GM12878 (cell line): ENCODE measurements around the gene CCDC181. TPM values are rescaled to one million over a fixed set of nuclear protein-coding genes. Genes with fewer than 3 reads are reported as not detected.

Experiments used
- ATAC-seq: fragments of 200-7000 bp; cut with Tn5 transposase; 3 replicates; pipeline ENCODE4 v1.9.1; 2020; ENCODE audit warnings: mild to moderate bottlenecking, moderate library complexity
- BruUV-seq: library from RNA; stranded (reverse); fragments of 400-500 nt; replicated peaks from 2 replicates; lab custom pipeline; 2021; lab: Mats Ljungman, UMichigan
- CTCF ChIA-PET: fragments of 300-600 bp; sonication (Branson Sonifier 250); formaldehyde crosslinking; extraction: SDS; loops from one replicate; lab custom pipeline; 2021; ENCODE audit warnings: inconsistent platforms; lab: Yijun Ruan, JAX
- POLR2A ChIA-PET: fragments of 350-600 bp; formaldehyde crosslinking; extraction: SDS; loops from one replicate; lab custom pipeline; 2021; ENCODE audit warnings: inconsistent platforms; lab: Charles Lee
- RAD21 ChIA-PET: fragments of 300-600 bp; sonication (Branson Sonifier 250); formaldehyde crosslinking; loops from one replicate; lab custom pipeline; 2023; ENCODE audit warnings: antibody characterized with exemption; ENCODE audit not compliant: unreplicated experiment; lab: Charles Lee
- SMC1A ChIA-PET: fragments of 300-600 bp; sonication (Branson Sonifier 250); formaldehyde crosslinking; loops from one replicate; lab custom pipeline; 2023; ENCODE audit not compliant: unreplicated experiment, uncharacterized antibody; lab: Charles Lee
- DNase-seq: peaks from one replicate; pipeline ENCODE4 v3.0.0-alpha.2; 2011; ENCODE audit warnings: low read depth, low spot score
- FAIRE-seq: peaks from 3 replicates; lab custom pipeline; 2011; peaks lifted over from hg19 to GRCh38; lab: Jason Lieb, UNC
- H2AFZ ChIP-seq: 2 replicates; pipeline ENCODE4 v1.6.0; 2011; ENCODE audit warnings: low read depth, low read length, control low read depth; ENCODE audit not compliant: control insufficient read depth
- H3K27ac ChIP-seq: 2 replicates; pipeline ENCODE4 v1.5.1; 2011; ENCODE audit warnings: control low read depth; ENCODE audit not compliant: control insufficient read depth, insufficient read depth
- H3K27me3 ChIP-seq, 2 experiments: replicated peaks in 1 of 2; 2 replicates each; pipeline versions ENCODE4 v1.6.0 to v1.6.1; 2011; ENCODE audit warnings: low read length in 1 of 2; ENCODE audit not compliant: control insufficient read depth in 2 of 2, insufficient read depth in 2 of 2
- H3K36me3 ChIP-seq, 2 experiments: 2 replicates each; pipeline ENCODE4 v1.5.1; 2011; ENCODE audit warnings: low read length in 1 of 2; ENCODE audit not compliant: control insufficient read depth in 2 of 2, insufficient read depth in 2 of 2
- H3K4me1 ChIP-seq: 2 replicates; pipeline ENCODE4 v1.6.1; 2011; ENCODE audit warnings: mild to moderate bottlenecking, low read length, moderate library complexity, mixed read lengths; ENCODE audit not compliant: control insufficient read depth, insufficient read depth
- H3K4me2 ChIP-seq: 2 replicates; pipeline ENCODE4 v1.6.0; 2011; ENCODE audit warnings: control low read depth; ENCODE audit not compliant: control insufficient read depth, insufficient read depth
- H3K4me3 ChIP-seq: fragments of 200-600 bp; sonication (generic); 2 replicates; pipeline ENCODE4 v1.5.1; 2016
- H3K79me2 ChIP-seq: 2 replicates; pipeline ENCODE4 v1.6.0; 2011; ENCODE audit warnings: low read length; ENCODE audit not compliant: control insufficient read depth, insufficient read depth
- H3K9ac ChIP-seq: 2 replicates; pipeline ENCODE4 v1.8.0; 2011; ENCODE audit warnings: low read length, control low read depth, mixed read lengths; ENCODE audit not compliant: control insufficient read depth, insufficient read depth
- H3K9me3 ChIP-seq: replicated peaks from 3 replicates; pipeline ENCODE4 v1.5.1; 2011; ENCODE audit warnings: mild to moderate bottlenecking, low read length; ENCODE audit not compliant: control insufficient read depth, insufficient read depth
- H4K20me1 ChIP-seq: 2 replicates; pipeline ENCODE4 v1.6.0; 2011; ENCODE audit not compliant: control insufficient read depth, insufficient read depth
- CBX3 ChIP-seq: fragments of 200-600 bp; sonication (generic); IDR thresholded peaks from 2 replicates; pipeline ENCODE4 v1.6.1; 2016; ENCODE audit warnings: low read depth, borderline replicate concordance
- DPF2 ChIP-seq: fragments of 450-650 bp; IDR thresholded peaks from 2 replicates; pipeline ENCODE4 v1.6.1; 2017; ENCODE audit warnings: mild to moderate bottlenecking
- E2F8 ChIP-seq: fragments of 450-650 bp; IDR thresholded peaks from 2 replicates; pipeline ENCODE4 v1.6.1; 2018; ENCODE audit warnings: mild to moderate bottlenecking, low read depth, moderate library complexity; ENCODE audit not compliant: partially characterized antibody
- ELK1 ChIP-seq: IDR thresholded peaks from 2 replicates; pipeline ENCODE4 v1.6.1; 2012; ENCODE audit warnings: low read depth, low read length, improper control_type of control experiment
- MTA2 ChIP-seq: fragments of 450-650 bp; IDR thresholded peaks from 2 replicates; pipeline ENCODE4 v1.6.1; 2016; ENCODE audit warnings: low read depth, mild to moderate bottlenecking, moderate library complexity
- MYC ChIP-seq: IDR thresholded peaks from 2 replicates; pipeline ENCODE4 v1.6.1; 2011; ENCODE audit warnings: mild to moderate bottlenecking, low read length, moderate library complexity, inconsistent platforms; ENCODE audit not compliant: insufficient read depth, insufficient replicate concordance, insufficient read length, severe bottlenecking
- NRF1 ChIP-seq: conservative IDR thresholded peaks from 2 replicates; pipeline ENCODE4 v1.6.1; 2011; ENCODE audit warnings: mild to moderate bottlenecking, low read depth, low read length, improper control_type of control experiment
- SIN3A ChIP-seq: IDR thresholded peaks from 2 replicates; pipeline ENCODE4 v1.6.1; 2012; ENCODE audit warnings: low read depth, low read length, improper control_type of control experiment
- SMAD5 ChIP-seq: IDR thresholded peaks from 2 replicates; pipeline ENCODE4 v1.6.1; 2016; ENCODE audit warnings: antibody characterized with exemption, low read depth
- SUZ12 ChIP-seq: fragments of 200-600 bp; sonication (generic); IDR thresholded peaks from one replicate; pipeline ENCODE4 v1.6.1; 2018; ENCODE audit warnings: antibody characterized with exemption, mild to moderate bottlenecking; ENCODE audit not compliant: unreplicated experiment
- WGBS: methylation state at CpG from one replicate; pipeline ENCODE4 v1.1.6; 2016; ENCODE audit warnings: low lambda C conversion rate; ENCODE audit not compliant: insufficient replicate concordance, insufficient coverage; ENCODE audit errors: missing lambda C conversion rate; 5-methylcytosine and 5-hydroxymethylcytosine counted together
- in situ Hi-C: fragments of 300-500 bp; cut with MboI; formaldehyde crosslinking; loops from 9 replicates; pipeline ENCODE4 v1.14.3; 2018; ENCODE audit warnings: mixed read lengths
- intact Hi-C: fragments of 100-400 bp; cut with micrococcal nuclease; formaldehyde crosslinking; loops from one replicate; pipeline ENCODE4 v1.14.2; 2022; ENCODE audit not compliant: unreplicated experiment
- polyA plus RNA-seq, 11 experiments: library from polyadenylated mRNA; depleted of rRNA in 4 of 11; unstranded in 6 of 11; stranded (reverse) in 5 of 11; fragments of >200 nt; fragmentation: Nextera tagmentation in 4 of 11; fragmentation: Illumina TruSeq in 1 of 11; extraction: Ambion mirVana in 4 of 11; extraction: Trizol in 1 of 11; gene quantifications; 1 replicate in 1 of 11; 2 replicates in 10 of 11; pipeline versions ENCODE4 v1.2.1 to v1.2.3, GENCODE V29; 2011 to 2016; ENCODE audit warnings: inconsistent platforms in 2 of 11, missing spikeins in 2 of 11, low read depth in 1 of 11
- total RNA-seq, 4 experiments: library from RNA; depleted of rRNA in 3 of 4; stranded (reverse); fragments of >200 nt in 3 of 4; fragmentation: Illumina TruSeq in 1 of 4; extraction: Trizol in 1 of 4; gene quantifications; 2 replicates each; pipeline versions ENCODE4 v1.2.1 to v1.2.3, GENCODE V29; 2013 to 2021

Gene CCDC181
- total and polyA plus RNA-seq, 10 of the 15 experiments (the other 5 are each of a cell fraction or from before 2014, with no cell fraction given) = not detected

- TF ChIP-seq ELK1 (no peak), SIN3A (no peak), E2F8 (no peak), DPF2 (no peak), SMAD5 (no peak), SUZ12 (no peak), NRF1 (no peak), MYC (no peak)
Measured at GRCh38 chr1:169474302-169474995, 47.2 kb upstream of the CCDC181 start (continued).

GRCh38 chr1:169473347-169473746 lies 46.1 kb upstream of the CCDC181 start:
- H4K20me1 ChIP-seq = no peaks in the 10 kb centered on the region
- no TSS peak for BruUV-seq
- no peak overlapping the region for H3K9ac ChIP-seq
- no peak overlapping the region for H2AFZ ChIP-seq
- no peak overlapping the region for H3K4me3 ChIP-seq
- ChIA-PET CTCF (interaction anchor here (0.6 to 1.1 kb wide), 2 partner anchors 9 to 337 kb away, joined by 3 to 4 read pairs; no protein-coding TSS in a partner anchor), SMC1A (interaction anchor here (1.0 to 1.8 kb wide), 5 partner anchors 9 to 1030 kb away, joined by 3 to 6 read pairs (median 3); no protein-coding TSS in a partner anchor), RAD21 (no interaction called here), POLR2A (no interaction called here)
- no peak for ATAC-seq
- H3K27ac ChIP-seq = no peak overlapping the region
- H3K4me1 ChIP-seq = no peaks in the 10 kb centered on the region
- no peaks in the 10 kb centered on the region for H3K79me2 ChIP-seq
- in situ Hi-C loops (loop anchor here (5.0 kb wide), 1 partner anchor 74 kb away; no protein-coding TSS in a partner anchor), intact Hi-C loops (no loop called here)
- FAIRE-seq = no peak
- TF ChIP-seq MTA2 (no peak), SMAD5 (no peak), CBX3 (no peak)
- H3K27me3 ChIP-seq = no peaks in the 10 kb centered on the region
- 100% methylated on average over 4 of the region's 5 CpGs for WGBS
- H3K4me2 ChIP-seq = no peak overlapping the region
- H3K36me3 ChIP-seq = 0 out of 4 replicates have a peak, but pooled peaks cover 0 to 1% of the 10 kb centered on the region in 2 experiments
- no peaks in the 10 kb centered on the region for H3K9me3 ChIP-seq
- DNase-seq = no peak
